ENCODE results near the gene RIPOR3.
"Not testable (repeated sequence)": the region's sequence is repeated elsewhere in the genome, so short reads cannot be mapped to it uniquely, and the experiment has no call there.

Gene RIPOR3

DNA sequence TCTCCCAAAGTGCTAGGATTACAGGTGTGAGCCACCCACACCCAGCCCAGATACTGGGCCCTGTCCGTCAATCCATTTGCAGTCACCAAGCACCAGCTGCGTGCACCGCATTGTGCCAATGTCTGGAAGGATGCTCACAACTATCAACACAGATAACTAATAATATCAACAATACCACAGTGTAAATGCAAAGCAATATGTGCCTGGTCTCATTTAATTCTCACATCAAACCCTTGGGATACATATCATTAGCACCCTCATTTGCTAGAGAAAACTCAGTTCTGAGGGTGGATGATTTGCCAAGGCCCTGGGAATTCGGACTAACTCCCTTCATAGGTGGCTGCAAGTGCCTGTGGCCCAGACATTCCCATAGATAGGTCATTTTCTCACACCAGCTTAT lies 14.5 kb downstream of the RIPOR3 start:
- no peak for DNase-seq

DNA sequence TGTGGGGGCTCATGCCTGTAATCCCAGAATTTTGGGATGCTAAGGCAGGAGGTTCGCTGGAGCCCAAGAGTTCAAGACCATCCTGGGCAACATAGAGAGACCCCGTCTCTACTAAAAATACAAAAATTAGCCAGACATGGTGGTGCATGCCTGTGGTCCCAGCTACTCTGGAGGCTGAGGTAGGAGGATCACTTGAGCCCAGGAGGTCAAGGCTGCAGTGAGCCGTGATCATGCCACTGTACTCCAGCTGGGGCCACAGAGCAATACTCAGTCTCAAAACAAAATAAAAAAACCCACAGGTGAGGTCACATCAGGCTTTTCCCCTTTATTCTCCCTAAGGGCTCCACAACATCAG lies 15.0 kb downstream of the RIPOR3 start:
- not testable (repeated sequence) for DNase-seq

GRCh38 chr20:50675671-50676376 lies 15.5 kb downstream of the RIPOR3 start:
- DNase-seq = no peak

DNA sequence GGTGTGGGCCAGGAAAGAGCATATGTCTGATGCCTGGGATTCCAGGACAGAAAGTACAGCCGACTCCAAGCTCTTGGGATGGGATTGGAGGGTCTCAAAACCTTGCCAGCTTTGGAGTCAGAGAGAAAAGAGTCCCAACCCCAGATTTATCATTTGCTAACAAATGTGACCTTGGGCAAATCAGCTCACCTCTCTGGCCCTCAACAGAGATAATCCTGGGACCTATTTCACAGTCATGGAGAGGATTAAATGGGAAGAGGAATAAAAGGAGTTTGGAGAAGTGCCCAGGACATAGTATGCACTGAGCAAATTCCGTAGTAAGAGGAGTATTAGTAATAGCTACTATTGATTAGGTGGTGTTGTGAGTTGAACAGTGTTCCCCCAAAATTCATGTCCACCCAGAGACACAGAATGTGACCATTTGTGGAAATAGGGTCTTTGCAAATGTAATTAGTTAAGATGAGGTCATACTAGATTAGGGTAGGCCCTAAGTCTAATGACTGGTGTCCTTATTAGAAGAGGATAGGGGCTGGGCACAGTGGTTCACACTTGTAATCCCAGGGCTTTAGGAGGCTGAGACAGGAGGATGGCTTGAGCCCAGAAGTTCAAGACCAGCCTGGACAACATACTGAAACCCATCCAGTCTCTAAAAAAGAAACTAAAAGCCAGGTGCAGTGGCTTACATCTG lies 17.1 kb downstream of the RIPOR3 start:
- DNase-seq = no peak

DNA sequence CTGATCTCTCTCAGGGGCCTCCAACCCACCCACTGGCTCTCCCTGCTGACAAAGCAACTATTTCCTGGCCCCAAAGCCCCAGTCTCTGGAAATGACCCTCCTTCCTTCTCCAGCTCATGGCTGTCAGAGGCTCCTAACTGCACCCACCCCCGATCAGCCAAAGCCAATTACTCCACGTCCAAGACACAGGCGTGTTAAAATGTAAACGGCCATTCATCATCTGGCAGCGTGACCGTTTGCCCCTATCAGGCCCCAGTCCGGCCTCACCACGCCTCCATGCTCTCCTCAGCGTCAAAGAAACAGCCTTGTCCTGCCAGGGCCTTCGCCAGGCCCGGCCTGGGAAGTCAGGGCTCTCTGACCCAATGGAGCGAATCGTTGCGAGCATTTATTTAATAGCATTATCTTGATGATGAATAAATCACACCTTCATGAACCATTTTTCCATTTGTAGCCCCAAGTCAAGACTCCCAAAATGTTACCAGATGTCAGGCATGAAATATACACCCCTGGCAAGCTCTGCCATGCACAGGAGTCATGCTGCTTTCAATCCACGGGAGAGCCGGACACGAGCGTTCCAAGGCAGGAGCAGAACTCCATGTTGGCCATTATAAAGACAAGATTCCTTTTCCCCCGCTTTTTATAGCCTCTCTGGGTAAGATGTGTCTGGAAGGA lies 17.7 kb downstream of the RIPOR3 start:
- DNase-seq = no peak

- no peak for DNase-seq
Measured at GRCh38 chr20:50673146-50673465, 18.2 kb downstream of the RIPOR3 start.

DNA sequence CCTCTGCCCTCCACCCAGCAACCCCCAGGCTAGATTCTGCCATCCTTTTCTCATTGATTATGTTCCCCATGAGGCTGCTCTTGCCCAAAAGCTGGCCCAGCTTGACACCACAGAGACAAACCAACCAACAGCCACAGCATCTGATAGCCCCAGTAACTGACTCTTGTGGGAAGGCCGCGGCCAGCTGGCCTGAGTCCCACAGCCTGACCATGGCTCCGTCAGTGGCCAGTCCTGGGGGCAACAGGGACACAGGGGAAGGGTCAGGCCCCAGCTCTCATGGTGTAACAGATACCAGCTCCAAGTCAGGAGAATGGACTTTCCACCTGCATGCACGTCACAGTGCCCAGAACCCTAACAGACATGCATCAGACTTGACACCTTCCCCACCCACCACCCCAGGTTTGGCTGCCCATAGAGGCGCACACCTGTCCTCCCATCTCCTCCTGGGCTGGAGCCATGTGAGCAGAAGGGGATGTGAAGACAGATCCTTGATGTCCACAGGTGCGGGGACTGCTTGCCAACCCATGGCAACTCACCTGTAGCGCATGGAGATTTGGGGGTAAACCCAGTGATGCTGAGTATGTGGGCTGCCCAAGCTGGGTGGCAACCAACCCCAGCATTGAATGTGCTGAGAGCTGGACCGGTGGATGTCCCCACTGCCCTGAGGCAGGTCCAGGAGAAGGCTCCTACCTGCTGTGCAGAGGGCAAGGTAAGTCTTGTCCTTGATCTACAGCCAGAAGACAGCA lies 18.8 kb downstream of the RIPOR3 start:
- DNase-seq = no peak

DNA sequence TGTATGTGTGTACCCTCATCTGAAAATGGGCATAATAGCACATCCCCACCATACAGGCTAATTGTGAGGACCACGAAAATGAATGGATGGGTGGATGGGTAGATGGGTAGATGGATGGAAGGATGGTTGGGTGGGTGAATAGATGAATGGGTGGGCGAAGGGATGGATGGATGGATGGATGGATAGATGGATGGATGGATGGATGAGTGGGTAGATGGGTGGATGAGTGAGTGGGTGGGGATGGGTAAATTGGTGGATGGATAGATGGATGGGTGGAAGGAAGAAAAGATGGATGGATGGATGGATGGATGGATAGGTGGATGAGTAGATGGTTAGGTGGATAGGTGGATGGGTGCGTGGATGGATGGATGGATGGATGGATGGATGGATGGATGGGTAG lies 19.7 kb downstream of the RIPOR3 start:
- DNase-seq = no peak

- not testable (repeated sequence) for DNase-seq
Measured at GRCh38 chr20:50671010-50671409, 20.3 kb downstream of the RIPOR3 start.

- DNase-seq = peak; percentile 41
Measured at GRCh38 chr20:50670126-50670862, 21.0 kb downstream of the RIPOR3 start.

- no peak for DNase-seq
Measured at GRCh38 chr20:50668798-50669197, 22.5 kb downstream of the RIPOR3 start.

DNA sequence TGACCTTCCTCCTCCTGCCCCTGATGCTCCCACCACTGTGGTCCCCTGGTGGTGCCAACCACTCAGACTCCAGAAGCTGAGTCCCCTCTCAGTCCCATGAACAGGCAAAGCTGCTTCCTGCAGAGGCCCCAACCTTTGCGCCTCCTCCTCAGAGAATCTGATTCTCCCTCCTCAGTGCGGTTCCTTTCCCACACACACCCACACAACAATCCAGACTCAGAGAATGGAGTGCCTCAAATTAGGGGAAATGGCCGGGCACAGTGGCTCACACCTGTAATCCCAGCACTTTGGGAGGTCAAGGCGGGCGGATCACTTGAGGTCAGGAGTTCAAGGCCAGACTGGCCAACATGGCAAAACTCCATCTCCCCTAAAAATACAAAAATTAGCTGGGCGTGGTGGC lies 23.0 kb downstream of the RIPOR3 start:
- DNase-seq = no peak

DNA sequence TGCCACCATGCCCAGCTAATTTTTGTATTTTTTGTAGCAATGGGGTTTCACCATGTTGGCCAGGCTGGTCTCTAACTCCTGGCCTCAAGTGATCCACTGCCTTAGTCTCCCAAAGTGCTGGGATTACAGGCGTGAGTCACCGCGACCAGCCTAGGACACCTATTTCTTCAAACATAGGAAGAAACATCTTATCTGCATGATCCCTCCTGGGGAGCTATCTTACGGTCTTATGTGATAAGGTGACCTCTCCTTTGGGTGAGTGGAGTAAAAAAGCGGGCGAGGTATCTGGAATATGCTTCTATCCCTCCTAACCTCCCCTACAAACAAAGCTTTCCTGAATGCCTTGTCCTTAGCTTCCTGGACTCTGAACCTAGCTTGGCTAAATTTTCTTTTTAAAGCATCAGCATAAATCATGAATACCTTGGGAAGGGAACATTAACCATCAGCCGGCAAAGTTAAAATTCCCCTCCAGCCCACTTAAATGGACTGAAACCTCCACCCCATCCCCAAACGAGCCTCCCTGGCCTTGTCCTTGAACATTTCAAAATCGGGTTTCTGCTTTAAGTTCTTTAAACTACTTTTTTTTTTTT lies 24.5 kb downstream of the RIPOR3 start:
- no peak for DNase-seq

DNA sequence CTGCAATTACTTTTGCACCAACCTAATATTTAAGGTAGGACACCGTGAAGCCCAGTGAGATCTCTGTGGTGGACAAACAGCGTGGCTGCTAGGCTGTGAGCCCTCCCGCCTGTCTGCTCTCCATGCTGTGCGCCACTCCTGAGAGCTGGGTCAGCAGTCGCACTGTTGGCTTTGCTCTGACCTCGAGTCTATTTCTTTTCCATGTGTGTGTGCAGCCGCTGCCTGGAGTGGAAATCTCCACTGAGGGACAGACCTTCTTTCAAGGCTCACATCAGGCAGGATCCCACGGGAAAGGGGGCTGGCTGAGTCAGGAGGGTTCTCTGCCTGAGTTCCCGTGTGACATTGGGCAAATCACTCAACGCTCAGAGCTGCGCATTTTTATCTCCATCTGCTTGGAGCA lies 27.1 kb downstream of the RIPOR3 start:
- no peak for DNase-seq

DNA sequence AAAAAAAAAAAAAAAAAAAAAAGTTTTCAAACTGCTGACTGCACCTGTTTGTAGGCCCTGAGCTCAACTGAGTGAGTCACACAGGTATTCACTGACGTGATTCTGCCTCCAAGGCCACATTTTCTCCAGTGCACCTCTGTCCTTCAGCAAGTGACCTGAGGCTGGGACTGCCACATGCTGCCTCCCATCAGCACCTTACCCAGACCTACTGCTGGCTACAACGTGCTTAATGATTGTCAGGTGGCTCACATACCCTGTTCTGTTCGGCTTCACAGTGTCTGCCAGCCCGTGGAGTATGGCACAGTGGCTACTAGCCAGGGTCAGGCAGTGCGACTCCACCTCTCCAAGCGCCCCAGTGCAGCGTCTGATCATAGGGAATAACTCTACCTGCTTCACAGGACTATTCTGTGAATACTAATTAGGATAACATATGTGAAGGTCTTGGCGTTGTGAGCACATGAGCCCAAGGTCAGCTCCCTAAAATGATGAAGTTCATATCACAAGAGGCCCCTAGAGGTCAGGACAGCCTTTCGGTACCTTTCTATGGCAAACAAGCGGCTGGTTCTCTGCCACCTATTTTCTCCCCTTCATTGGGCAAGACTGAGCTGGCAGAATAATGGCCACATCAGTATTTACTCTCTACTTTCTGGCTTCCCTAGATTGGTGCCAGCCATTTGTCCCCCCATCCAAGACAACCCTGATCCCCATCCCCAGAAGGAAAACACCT lies 28.1 kb downstream of the RIPOR3 start:
- peak; percentile 15 for DNase-seq

GRCh38 chr20:50659975-50660670 lies 31.2 kb downstream of the RIPOR3 start:
- no peak for DNase-seq

DNA sequence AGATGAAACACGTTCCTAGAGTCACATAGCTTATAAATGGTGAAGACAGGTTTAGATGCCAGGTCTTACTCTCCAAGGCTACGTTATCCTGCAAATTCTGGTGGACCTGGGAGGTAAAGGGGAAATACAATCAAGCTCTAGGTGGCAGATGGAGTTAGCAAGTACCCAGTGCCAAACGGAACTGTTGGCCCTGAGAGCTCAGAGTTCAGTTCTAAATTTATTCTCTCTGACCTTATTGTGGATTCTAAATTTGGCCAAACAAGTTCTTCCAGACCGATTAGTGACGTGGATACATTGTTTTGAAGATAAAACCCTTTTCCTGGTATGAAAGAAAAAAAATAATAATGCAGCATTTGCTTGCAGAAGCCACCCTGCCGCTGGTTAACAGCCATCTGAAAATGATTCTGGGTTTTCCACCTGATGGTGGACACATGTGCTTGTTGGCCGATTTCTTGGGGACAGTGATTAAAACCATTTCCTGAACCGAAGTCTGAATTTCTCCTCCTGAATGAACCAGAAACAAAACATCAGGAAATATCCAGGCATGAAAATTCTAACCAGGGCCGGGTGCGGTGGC lies 32.5 kb downstream of the RIPOR3 start:
- DNase-seq = no peak

DNA sequence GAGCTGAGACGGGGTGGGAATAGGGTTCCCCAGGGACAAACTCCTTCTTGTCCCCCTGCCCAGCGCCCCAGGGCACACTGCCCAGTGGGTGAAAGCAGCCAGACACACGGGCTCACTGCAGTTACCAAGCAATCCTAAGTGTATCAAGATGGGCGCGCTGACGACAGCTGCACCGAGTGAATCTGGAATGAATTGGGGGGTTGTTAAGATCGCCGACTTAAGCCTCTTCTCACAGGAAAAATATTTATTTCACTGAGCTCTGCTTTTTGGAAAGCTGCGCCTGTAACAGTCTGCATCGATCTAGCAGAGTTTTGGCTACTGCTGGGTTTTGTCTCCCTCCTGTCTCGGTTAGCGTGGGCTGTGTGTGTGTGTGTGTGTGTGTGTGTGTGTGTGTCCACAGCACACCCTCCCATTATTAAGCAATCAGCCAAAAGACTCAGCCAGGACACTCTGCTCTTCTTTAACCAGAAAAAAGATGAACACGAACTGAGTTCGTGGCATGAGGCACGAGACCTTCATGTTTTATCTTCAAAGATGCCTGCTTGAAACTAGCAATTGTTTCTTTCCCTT lies 35.9 kb downstream of the RIPOR3 start:
- DNase-seq = no peak

DNA sequence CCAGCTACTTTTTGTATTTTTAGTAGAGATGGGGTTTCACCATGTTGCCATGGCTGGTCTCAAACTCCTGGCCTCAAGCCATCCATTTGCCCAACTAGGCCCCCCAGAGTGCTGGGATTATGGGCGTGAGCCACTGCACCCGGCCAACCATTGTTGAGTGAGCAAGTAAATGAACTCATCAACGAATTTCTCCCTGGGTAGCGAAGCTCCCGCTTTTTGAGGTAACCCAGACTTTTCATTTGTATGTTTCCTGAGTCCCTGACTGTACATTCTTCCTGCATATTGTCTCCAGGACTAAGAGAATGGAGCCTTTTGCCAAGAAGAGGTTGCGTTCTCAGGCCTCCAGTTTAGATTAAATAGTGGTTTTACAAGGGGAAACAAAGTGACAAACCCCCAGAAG lies 36.4 kb downstream of the RIPOR3 start:
- DNase-seq = no peak

DNA sequence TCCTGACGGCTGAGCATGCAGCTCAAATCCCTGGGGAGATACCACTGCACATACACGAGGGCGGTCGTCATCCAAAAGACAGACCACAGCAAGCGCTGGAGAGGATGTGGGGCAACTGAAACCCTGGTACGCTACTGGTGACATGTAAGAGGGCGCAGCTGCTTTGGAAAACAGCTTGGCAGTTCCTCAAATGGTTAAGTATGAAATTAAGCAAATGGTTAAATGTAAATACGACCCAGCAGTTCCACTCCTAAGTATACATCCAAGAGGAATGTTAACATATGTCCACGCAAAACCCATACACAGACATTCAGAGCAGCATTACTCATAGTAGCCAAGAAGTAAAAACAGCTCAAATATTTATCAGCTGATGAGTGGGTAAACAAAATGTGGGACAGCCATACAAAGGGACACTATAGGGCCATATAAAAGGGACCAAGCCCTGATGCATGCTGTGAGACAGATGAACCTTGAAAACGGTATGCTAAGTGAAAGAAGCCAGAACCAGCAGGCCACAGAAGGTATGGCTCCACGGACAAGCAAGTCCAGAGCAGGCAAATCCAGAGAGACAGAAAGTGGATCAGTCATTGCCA lies 38.5 kb downstream of the RIPOR3 start:
- no peak for DNase-seq
